Loucy (cell line): Measurements from ENCODE around the gene MRPS6.

Experiments used
- EZH2phosphoT487 ChIP-seq: fragments of 200-600 bp; IDR thresholded peaks from 2 replicates; pipeline ENCODE4 v1.6.1; 2018; ENCODE audit warnings: antibody characterized with exemption, mild to moderate bottlenecking, moderate library complexity, borderline replicate concordance
- TF ChIP-seq, protein P1 (sequence below): fragments of 200-600 bp; sonication (generic); conservative IDR thresholded peaks from 2 replicates; pipeline ENCODE4 v1.5.1; 2014; ENCODE audit warnings: mild to moderate bottlenecking, antibody characterized with exemption, low read length

DNA sequence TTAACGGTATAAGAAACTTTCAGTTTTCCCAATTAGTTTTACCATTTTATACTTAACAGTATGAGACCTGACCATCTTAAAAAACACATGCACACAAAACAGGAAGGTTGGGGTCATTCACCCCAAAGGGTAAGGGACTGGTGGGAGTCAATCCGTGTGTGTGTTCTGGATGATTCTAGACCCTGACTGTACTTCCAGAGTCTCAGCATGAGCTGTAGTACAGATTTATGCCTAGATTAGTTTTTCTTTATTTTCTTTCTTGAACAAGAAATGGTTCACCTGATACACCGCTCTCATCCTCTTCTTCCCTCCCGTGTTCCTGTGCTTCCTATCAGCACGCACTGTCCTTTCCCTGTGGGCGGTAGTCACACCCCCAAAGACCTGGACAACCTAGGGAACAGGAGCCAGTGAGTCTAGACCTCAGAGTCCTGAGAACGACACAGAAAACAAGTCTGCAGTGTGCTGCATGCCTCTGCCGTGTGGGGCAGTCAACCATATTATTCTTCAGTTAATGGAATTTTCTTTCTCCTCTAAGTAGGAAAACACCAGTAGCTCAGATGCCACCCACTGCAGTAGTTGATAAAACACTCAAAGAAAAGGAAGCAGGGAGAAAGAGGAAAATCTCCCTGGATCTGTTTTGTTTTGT, 38.9 kb upstream of the MRPS6 start:
- TF ChIP-seq, protein P1, sequence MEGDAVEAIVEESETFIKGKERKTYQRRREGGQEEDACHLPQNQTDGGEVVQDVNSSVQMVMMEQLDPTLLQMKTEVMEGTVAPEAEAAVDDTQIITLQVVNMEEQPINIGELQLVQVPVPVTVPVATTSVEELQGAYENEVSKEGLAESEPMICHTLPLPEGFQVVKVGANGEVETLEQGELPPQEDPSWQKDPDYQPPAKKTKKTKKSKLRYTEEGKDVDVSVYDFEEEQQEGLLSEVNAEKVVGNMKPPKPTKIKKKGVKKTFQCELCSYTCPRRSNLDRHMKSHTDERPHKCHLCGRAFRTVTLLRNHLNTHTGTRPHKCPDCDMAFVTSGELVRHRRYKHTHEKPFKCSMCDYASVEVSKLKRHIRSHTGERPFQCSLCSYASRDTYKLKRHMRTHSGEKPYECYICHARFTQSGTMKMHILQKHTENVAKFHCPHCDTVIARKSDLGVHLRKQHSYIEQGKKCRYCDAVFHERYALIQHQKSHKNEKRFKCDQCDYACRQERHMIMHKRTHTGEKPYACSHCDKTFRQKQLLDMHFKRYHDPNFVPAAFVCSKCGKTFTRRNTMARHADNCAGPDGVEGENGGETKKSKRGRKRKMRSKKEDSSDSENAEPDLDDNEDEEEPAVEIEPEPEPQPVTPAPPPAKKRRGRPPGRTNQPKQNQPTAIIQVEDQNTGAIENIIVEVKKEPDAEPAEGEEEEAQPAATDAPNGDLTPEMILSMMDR, result no peak
- TF ChIP-seq EZH2phosphoT487, result no peak
